H1 (cell line): ENCODE data around the gene TFB2M. TPM values are rescaled to one million over a fixed set of nuclear protein-coding genes. Genes with fewer than 3 reads are reported as not detected.

Source experiments
- CTCF ChIA-PET: fragments of 300-600 bp; sonication (Branson Sonifier 250); formaldehyde crosslinking; loops from one replicate; lab custom pipeline; 2021; ENCODE audit not compliant: partially characterized antibody; lab: Charles Lee
- POLR2A ChIA-PET: fragments of 300-600 bp; sonication (Branson Sonifier 250); formaldehyde crosslinking; loops from one replicate; lab custom pipeline; 2021; ENCODE audit warnings: inconsistent platforms; ENCODE audit not compliant: partially characterized antibody; lab: Charles Lee
- DNase-seq, 2 experiments: peaks; one replicate each; pipeline versions ENCODE4 v3.0.0 to v3.0.0-alpha.2; 2010 to 2022; ENCODE audit warnings: low spot score in 2 of 2, low read depth in 1 of 2, mixed read lengths in 1 of 2
- FAIRE-seq: peaks from 2 replicates; lab custom pipeline; 2011; peaks lifted over from hg19 to GRCh38; lab: Jason Lieb, UNC
- H2AFZ ChIP-seq: 2 replicates; pipeline ENCODE4 v1.8.1; 2012; ENCODE audit warnings: low read length, inconsistent platforms
- H2AK5ac ChIP-seq: 2 replicates; pipeline ENCODE4 v1.6.1; 2013; ENCODE audit warnings: low read depth, low read length
- H2BK120ac ChIP-seq: replicated peaks from 2 replicates; pipeline ENCODE3; 2013; ENCODE audit warnings: low read depth, low read length, inconsistent platforms
- H2BK12ac ChIP-seq: 2 replicates; pipeline ENCODE4 v1.6.1; 2013; ENCODE audit warnings: low read depth, low read length
- H2BK15ac ChIP-seq: 2 replicates; pipeline ENCODE4 v1.6.1; 2013; ENCODE audit warnings: low read length
- H2BK20ac ChIP-seq: 2 replicates; pipeline ENCODE4 v1.6.1; 2013; ENCODE audit warnings: low read length
- H2BK5ac ChIP-seq: 2 replicates; pipeline ENCODE4 v1.6.1; 2013; ENCODE audit warnings: low read depth, low read length
- H3K14ac ChIP-seq: 2 replicates; pipeline ENCODE4 v1.6.1; 2013; ENCODE audit warnings: inconsistent platforms; ENCODE audit not compliant: insufficient read length
- H3K18ac ChIP-seq: 2 replicates; pipeline ENCODE4 v1.6.1; 2013; ENCODE audit warnings: low read length; ENCODE audit errors: extremely low read depth
- H3K23ac ChIP-seq: 2 replicates; pipeline ENCODE4 v1.6.1; 2013; ENCODE audit warnings: inconsistent platforms; ENCODE audit not compliant: insufficient read length
- H3K23me2 ChIP-seq: 2 replicates; pipeline ENCODE4 v1.6.1; 2013; ENCODE audit warnings: low read depth, low read length
- H3K27ac ChIP-seq: 2 replicates; pipeline ENCODE4 v1.6.1; 2011; ENCODE audit warnings: low read depth, low read length, inconsistent platforms
- H3K27me3 ChIP-seq, 4 experiments: replicated peaks in 1 of 4; 1 replicate in 1 of 4; 2 replicates in 3 of 4; pipeline versions ENCODE4 v1.6.1 to v1.8.1; 2011 to 2013; ENCODE audit warnings: low read length in 3 of 4, mild to moderate bottlenecking in 3 of 4, inconsistent platforms in 2 of 4, mixed read lengths in 2 of 4, moderate library complexity in 1 of 4; ENCODE audit not compliant: control insufficient read depth in 3 of 4, insufficient read depth in 3 of 4; ENCODE audit errors: extremely low read depth in 1 of 4
- H3K36me3 ChIP-seq, 4 experiments: 2 replicates each; pipeline versions ENCODE4 v1.6.1 to v1.8.1; 2011 to 2013; ENCODE audit warnings: mild to moderate bottlenecking in 4 of 4, low read length in 3 of 4, moderate library complexity in 2 of 4, control low read depth in 1 of 4, inconsistent platforms in 1 of 4; ENCODE audit not compliant: insufficient read depth in 4 of 4, control insufficient read depth in 2 of 4
- H3K4ac ChIP-seq: replicated peaks from 2 replicates; pipeline ENCODE3; 2013; ENCODE audit warnings: low read length, low read depth, mixed read lengths, inconsistent platforms; ENCODE audit not compliant: insufficient read length
- H3K4me1 ChIP-seq, 4 experiments: replicated peaks in 1 of 4; 1 replicate in 1 of 4; 2 replicates in 3 of 4; pipeline versions ENCODE4 v1.6.1 to v1.8.1; 2011 to 2013; ENCODE audit warnings: low read length in 3 of 4, inconsistent platforms in 2 of 4, mixed read lengths in 1 of 4; ENCODE audit not compliant: insufficient read depth in 4 of 4, control insufficient read depth in 3 of 4
- H3K4me2 ChIP-seq, 2 experiments: 2 replicates each; pipeline versions ENCODE4 v1.6.1 to v1.8.1; 2011 to 2013; ENCODE audit warnings: low read depth in 2 of 2, low read length in 2 of 2, control low read depth in 1 of 2, inconsistent platforms in 1 of 2, mild to moderate bottlenecking in 1 of 2; ENCODE audit not compliant: insufficient read depth in 1 of 2
- H3K4me3 ChIP-seq, 4 experiments: fragments of 200-600, 300-600 bp in 1 of 4; sonication (generic), shearing (Covaris generic), sonication (Bioruptor Twin) in 1 of 4; 2 replicates each; pipeline versions ENCODE4 v1.5.1 to v1.8.1; 2011 to 2016; ENCODE audit warnings: low read length in 4 of 4, low read depth in 3 of 4, control low read depth in 2 of 4, inconsistent platforms in 2 of 4, mild to moderate bottlenecking in 2 of 4, mixed read lengths in 1 of 4, moderate library complexity in 1 of 4; ENCODE audit not compliant: insufficient read depth in 2 of 4; ENCODE audit errors: extremely low read depth in 1 of 4
- H3K56ac ChIP-seq: replicated peaks from 2 replicates; pipeline ENCODE3; 2013; ENCODE audit warnings: low read depth, mild to moderate bottlenecking, mixed read lengths, low read length, inconsistent platforms; ENCODE audit not compliant: insufficient read length
- H3K79me1 ChIP-seq: 2 replicates; pipeline ENCODE4 v1.6.1; 2013; ENCODE audit warnings: low read depth, low read length, control low read depth
- H3K79me2 ChIP-seq, 2 experiments: 2 replicates each; pipeline versions ENCODE4 v1.6.1 to v1.8.1; 2012 to 2013; ENCODE audit warnings: low read length in 2 of 2, mild to moderate bottlenecking in 2 of 2, inconsistent platforms in 1 of 2; ENCODE audit not compliant: insufficient read depth in 2 of 2, control insufficient read depth in 1 of 2
- H3K9ac ChIP-seq, 4 experiments: replicated peaks in 1 of 4; 1 replicate in 1 of 4; 2 replicates in 3 of 4; pipeline versions ENCODE4 v1.6.1 to v1.8.1; 2011 to 2013; ENCODE audit warnings: low read depth in 3 of 4, low read length in 3 of 4, control low read depth in 2 of 4, mild to moderate bottlenecking in 2 of 4, moderate library complexity in 2 of 4, inconsistent platforms in 1 of 4; ENCODE audit errors: extremely low read depth in 1 of 4
- H3K9me3 ChIP-seq, 2 experiments: 2 replicates each; pipeline versions ENCODE4 v1.6.1 to v1.8.1; 2012 to 2013; ENCODE audit warnings: mild to moderate bottlenecking in 2 of 2, moderate library complexity in 2 of 2, control low read depth in 1 of 2, inconsistent platforms in 1 of 2, low read depth in 1 of 2, low read length in 1 of 2, mixed read lengths in 1 of 2; ENCODE audit not compliant: insufficient read depth in 2 of 2
- H4K20me1 ChIP-seq, 2 experiments: replicated peaks in 1 of 2; 2 replicates each; pipeline versions ENCODE3 to v1.8.1; 2011 to 2013; ENCODE audit warnings: inconsistent platforms in 2 of 2, low read length in 2 of 2, mild to moderate bottlenecking in 1 of 2; ENCODE audit not compliant: insufficient read depth in 2 of 2, control insufficient read depth in 1 of 2
- H4K5ac ChIP-seq: 2 replicates; pipeline ENCODE4 v1.6.1; 2013; ENCODE audit warnings: low read length, low read depth, mixed read lengths, inconsistent platforms; ENCODE audit not compliant: insufficient read length
- H4K8ac ChIP-seq: 2 replicates; pipeline ENCODE4 v1.8.0; 2013; ENCODE audit warnings: mild to moderate bottlenecking, moderate library complexity, low read length, inconsistent platforms; ENCODE audit not compliant: insufficient read depth; ENCODE audit errors: extremely low read depth
- H4K91ac ChIP-seq: replicated peaks from 2 replicates; pipeline ENCODE3; 2013; ENCODE audit warnings: low read length, mixed read lengths, inconsistent platforms; ENCODE audit not compliant: insufficient read length
- ATF3 ChIP-seq: IDR thresholded peaks from 2 replicates; pipeline ENCODE4 v1.6.1; 2011; ENCODE audit warnings: low read depth, mild to moderate bottlenecking, low read length; ENCODE audit not compliant: insufficient read depth
- CHD2 ChIP-seq: IDR thresholded peaks from 2 replicates; pipeline ENCODE4 v1.6.1; 2012; ENCODE audit warnings: low read length, improper control_type of control experiment
- FOSL1 ChIP-seq: IDR thresholded peaks from 2 replicates; pipeline ENCODE4 v1.6.1; 2011; ENCODE audit warnings: mild to moderate bottlenecking, low read depth, low read length, moderate library complexity; ENCODE audit not compliant: insufficient read depth
- HDAC2 ChIP-seq, 2 experiments: fragments of 300-600 bp in 1 of 2; sonication (generic) in 1 of 2; IDR thresholded peaks; 2 replicates each; pipeline ENCODE4 v1.6.1; 2011 to 2012; ENCODE audit warnings: low read depth in 2 of 2, low read length in 2 of 2, mild to moderate bottlenecking in 2 of 2, moderate library complexity in 2 of 2, borderline replicate concordance in 1 of 2, inconsistent platforms in 1 of 2
- KDM1A ChIP-seq: fragments of 200-600, 300-600 bp; sonication (generic); IDR thresholded peaks from 2 replicates; pipeline ENCODE4 v1.7.1; 2016; ENCODE audit warnings: mild to moderate bottlenecking, low read length, borderline replicate concordance
- POLR2A ChIP-seq, 2 experiments: IDR thresholded peaks; 1 replicate in 1 of 2; 2 replicates in 1 of 2; pipeline ENCODE4 v1.6.1; 2011; ENCODE audit warnings: low read depth in 2 of 2, low read length in 2 of 2, mild to moderate bottlenecking in 2 of 2; ENCODE audit errors: control extremely low read depth in 1 of 2
- TBP ChIP-seq: IDR thresholded peaks from 2 replicates; pipeline ENCODE4 v1.6.1; 2011; ENCODE audit warnings: low read depth, low read length, improper control_type of control experiment
- YY1 ChIP-seq: IDR thresholded peaks from 2 replicates; pipeline ENCODE4 v1.6.1; 2011; ENCODE audit warnings: low read depth, mild to moderate bottlenecking, low read length
- WGBS, 2 experiments: shearing (Covaris generic) in 1 of 2; methylation state at CpG; one replicate each; pipeline versions ENCODE4 v1.1.6 to v1.1.7; 2013 to 2015; ENCODE audit warnings: low lambda C conversion rate in 2 of 2, mixed read lengths in 2 of 2, inconsistent platforms in 1 of 2, low coverage in 1 of 2, missing lambda C conversion rate in 1 of 2; ENCODE audit not compliant: insufficient replicate concordance in 2 of 2, insufficient coverage in 1 of 2, insufficient read length in 1 of 2; ENCODE audit errors: extremely low coverage in 1 of 2, missing lambda C conversion rate in 1 of 2; 5-methylcytosine and 5-hydroxymethylcytosine counted together
- polyA plus RNA-seq, 7 experiments: library from polyadenylated mRNA; depleted of rRNA in 3 of 7; stranded (reverse) in 5 of 7; unstranded in 2 of 7; fragments of >200 nt in 5 of 7; fragments of 200-250 nt in 2 of 7; gene quantifications; 1 replicate in 5 of 7; 2 replicates in 1 of 7; 4 replicates in 1 of 7; pipeline versions ENCODE4 v1.2.1 to v1.2.3, GENCODE V29; 2011 to 2013; ENCODE audit warnings: missing spikeins in 2 of 7, mixed read lengths in 2 of 7
- total RNA-seq: library from RNA; stranded (reverse); fragmentation: NEBNext Ultra II Directional; extraction: Animal tissue kit (Norgen Biotek cat#: 25700); gene quantifications from 2 replicates; pipeline ENCODE4 v1.2.1, GENCODE V29; 2021

TFB2M gene
- total and polyA plus RNA-seq, 2 of the 8 experiments (the other 6 are each of a cell fraction or from before 2014, with no cell fraction given): 10.4 to 22.0 TPM

DNA sequence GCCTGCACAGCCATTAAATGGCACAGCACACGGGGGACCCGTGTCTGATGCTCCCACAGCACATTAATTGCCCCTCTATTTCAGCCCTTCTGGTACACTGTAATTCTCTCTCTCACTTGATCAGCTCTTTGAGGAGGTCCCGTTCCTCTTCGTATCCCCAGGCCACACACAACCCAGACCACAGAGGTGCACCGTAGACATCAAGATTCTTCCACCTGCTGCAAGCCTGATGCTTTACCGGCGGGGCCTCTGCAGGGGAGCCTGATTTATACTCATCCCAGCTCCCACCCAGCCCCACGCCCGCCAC, 59.7 kb downstream of the TFB2M start:
- FAIRE-seq (no peak), DNase-seq (no peak)
- peak overlapping the region; percentile 91 to 94 for H3K4me2 ChIP-seq
- peak overlapping the region; percentile 7; the same call in 1 of the 2 replicates for H4K8ac ChIP-seq
- H3K4ac ChIP-seq: no peak overlapping the region
- 0 out of 4 replicates have a peak, but pooled peaks cover 0 to 6% of the 10 kb centered on the region in 2 experiments for H3K79me2 ChIP-seq
- H2BK120ac ChIP-seq: no peak overlapping the region
- no peak overlapping the region for H4K91ac ChIP-seq
- H3K23ac ChIP-seq: no peak overlapping the region
- no peak overlapping the region for H2BK20ac ChIP-seq
- no peaks in the 10 kb centered on the region for H3K9me3 ChIP-seq
- no peak overlapping the region for H2BK15ac ChIP-seq
- H3K79me1 ChIP-seq: peaks cover 2% of the 10 kb centered on the region; the same call in 1 of the 2 replicates
- H3K18ac ChIP-seq: no peak overlapping the region
- ChIA-PET POLR2A (interaction anchor here (1.7 kb wide), 1 partner anchor 60 kb away, joined by 7 read pairs; the partner anchor contains the start of genes CNST and TFB2M), CTCF (interaction anchor here (0.6 to 3.2 kb wide), 4 partner anchors 13 to 33 kb away, joined by 3 to 12 read pairs (median 4); no protein-coding TSS in a partner anchor)
- 17% methylated on average over 9 of the region's 9 CpGs; no CpG with 5 or more reads in 1 of the 2 experiments for WGBS, 2 experiments
- no peak overlapping the region for H3K14ac ChIP-seq
- H3K9ac ChIP-seq: peak overlapping the region; percentile 29 to 41 (median 40); a peak in 5 of 7 replicates
- no peaks in the 10 kb centered on the region for H3K36me3 ChIP-seq
- TF ChIP-seq YY1: no peak
- no peak for TF ChIP-seq KDM1A
- TF ChIP-seq ATF3: no peak
- no peak for TF ChIP-seq TBP
- no peak for TF ChIP-seq CHD2
- TF ChIP-seq HDAC2 (IDR thresholded peaks at IDR 0.05; ENCODE audit: borderline replicate concordance in 1 of 2, low read depth in 2 of 2, low read length in 2 of 2): no peak
- TF ChIP-seq FOSL1: no peak
- TF ChIP-seq POLR2A (IDR thresholded peaks at IDR 0.05; ENCODE audit: control extremely low read depth in 1 of 2, low read depth in 2 of 2, low read length in 2 of 2): no peak
- H3K27ac ChIP-seq: no peak overlapping the region
- peak overlapping the region; percentile 23 for H3K56ac ChIP-seq
- H4K5ac ChIP-seq: no peak overlapping the region
- peaks cover 0 to 6% (median 3%) of the 10 kb centered on the region in 4 experiments; a peak in 3 of 7 replicates for H3K4me1 ChIP-seq
- H3K23me2 ChIP-seq: peaks cover 8% of the 10 kb centered on the region
- no peak overlapping the region for H2BK12ac ChIP-seq
- H3K4me3 ChIP-seq: peak overlapping the region; percentile 64 to 94 (median 74)
- H2BK5ac ChIP-seq: no peak overlapping the region
- H2AK5ac ChIP-seq: no peak overlapping the region
- 0 out of 2 replicates have a peak overlapping the region, but pooled peaks have one; percentile 63 for H2AFZ ChIP-seq
- H3K27me3 ChIP-seq: peaks cover 0 to 3% (median 0%) of the 10 kb centered on the region in 4 experiments; a peak in 1 of 7 replicates
- no peaks in the 10 kb centered on the region for H4K20me1 ChIP-seq
